ENCODE measurements around the gene SLC26A11. TPM values are rescaled to one million over a fixed set of nuclear protein-coding genes. Genes with fewer than 3 reads are reported as not detected.
A peak's percentile ranks its signal among the peaks of the same experiment; 100 is the strongest.

Gene SLC26A11
- total RNA-seq, 4 donors from 2014 or later, result 7.9 to 19.7 (median 13.7) TPM

- Histone ChIP-seq H3K27me3 (peaks cover 53% of the 10 kb centered on the region), H3K36me3 (no peaks in the 10 kb centered on the region), H3K4me3 (no peak overlapping the region), H3K9me3 (no peaks in the 10 kb centered on the region), H3K4me1 (peaks cover 0 to 22% (median 0%) of the 10 kb centered on the region in 3 donors), H3K27ac (no peak overlapping the region)
- 70% methylated on average over 2 of the region's 23 CpGs; no CpG with 5 or more reads in 1 of the 2 donors for WGBS, 2 donors (ENCODE audit: low coverage in 1 of 2)
- TF ChIP-seq EP300 (IDR thresholded peaks at IDR 0.05) (no peak), POLR2AphosphoS5 (IDR thresholded peaks at IDR 0.05) (no peak), CTCF (IDR thresholded peaks at IDR 0.05) (no peak), POLR2A (IDR thresholded peaks at IDR 0.05) (no peak)
- no peak for ATAC-seq
Measured at GRCh38 chr17:80189611-80190010, 30.6 kb upstream of the SLC26A11 start.

GRCh38 chr17:80190716-80191115 is 29.5 kb upstream of the SLC26A11 start:
- no peaks in the 10 kb centered on the region for H3K36me3 ChIP-seq
- TF ChIP-seq EP300 (IDR thresholded peaks at IDR 0.05) (no peak), CTCF (IDR thresholded peaks at IDR 0.05) (no peak), POLR2AphosphoS5 (IDR thresholded peaks at IDR 0.05) (no peak), POLR2A (IDR thresholded peaks at IDR 0.05) (no peak)
- 90% methylated on average over 5 of the region's 10 CpGs; no CpG with 5 or more reads in 1 of the 2 donors for WGBS, 2 donors (ENCODE audit: low coverage in 1 of 2)

GRCh38 chr17:80191192-80191591 is 29.0 kb upstream of the SLC26A11 start:
- ATAC-seq, result no peak
- H3K9me3 ChIP-seq, result no peaks in the 10 kb centered on the region
- H3K27ac ChIP-seq, result no peak overlapping the region
- peaks cover 0 to 22% (median 0%) of the 10 kb centered on the region in 3 donors for H3K4me1 ChIP-seq
- TF ChIP-seq POLR2AphosphoS5 (IDR thresholded peaks at IDR 0.05) (no peak), CTCF (IDR thresholded peaks at IDR 0.05) (no peak), EP300 (IDR thresholded peaks at IDR 0.05) (no peak), POLR2A (IDR thresholded peaks at IDR 0.05) (no peak)
- 80 to 100% methylated on average over 1 of the region's 20 CpGs for WGBS, 2 donors (ENCODE audit: low coverage in 1 of 2)
- H3K36me3 ChIP-seq, result no peaks in the 10 kb centered on the region
- peaks cover 69% of the 10 kb centered on the region for H3K27me3 ChIP-seq
- no peak overlapping the region for H3K4me3 ChIP-seq

More at GRCh38 chr17:80190716-80191115, 29.5 kb upstream of the SLC26A11 start:
- Histone ChIP-seq H3K9me3 (no peaks in the 10 kb centered on the region), H3K27me3 (peaks cover 64% of the 10 kb centered on the region), H3K4me3 (no peak overlapping the region), H3K27ac (no peak overlapping the region), H3K4me1 (peaks cover 0 to 22% (median 0%) of the 10 kb centered on the region in 3 donors)
- ATAC-seq, result no peak

GRCh38 chr17:80191865-80192661 is 28.2 kb upstream of the SLC26A11 start:
- H3K4me3 ChIP-seq, result no peak overlapping the region
- no peaks in the 10 kb centered on the region for H3K9me3 ChIP-seq
- peak; percentile 19 for ATAC-seq
- TF ChIP-seq POLR2AphosphoS5 (IDR thresholded peaks at IDR 0.05) (no peak), CTCF (IDR thresholded peaks at IDR 0.05) (no peak), EP300 (IDR thresholded peaks at IDR 0.05) (no peak)
- H3K27me3 ChIP-seq, result peaks cover 77% of the 10 kb centered on the region
- peaks cover 0 to 22% (median 0%) of the 10 kb centered on the region in 3 donors for H3K4me1 ChIP-seq
- no peak overlapping the region for H3K27ac ChIP-seq
- no peaks in the 10 kb centered on the region for H3K36me3 ChIP-seq
- 30 to 51% methylated on average over 14 to 23 of the region's 29 CpGs for WGBS, 2 donors (ENCODE audit: low coverage in 1 of 2)

- ATAC-seq, result no peak
Measured at GRCh38 chr17:80195141-80195540, 25.1 kb upstream of the SLC26A11 start.

More at GRCh38 chr17:80195141-80195540, 25.1 kb upstream of the SLC26A11 start:
- no peak overlapping the region for H3K27ac ChIP-seq
- peaks cover 0 to 13% (median 0%) of the 10 kb centered on the region in 3 donors for H3K4me1 ChIP-seq
- no peaks in the 10 kb centered on the region for H3K36me3 ChIP-seq
- peaks cover 61% of the 10 kb centered on the region for H3K27me3 ChIP-seq
- WGBS, 2 donors (ENCODE audit: low coverage in 1 of 2), result 60 to 67% methylated on average over 1 to 3 of the region's 14 CpGs
- H3K4me3 ChIP-seq, result no peak overlapping the region
- no peak for TF ChIP-seq CTCF (IDR thresholded peaks at IDR 0.05)
- no peak for TF ChIP-seq POLR2AphosphoS5 (IDR thresholded peaks at IDR 0.05)
- no peak for TF ChIP-seq EP300 (IDR thresholded peaks at IDR 0.05)
- TF ChIP-seq POLR2A (IDR thresholded peaks at IDR 0.05), result no peak
- H3K9me3 ChIP-seq, result no peaks in the 10 kb centered on the region

Data from gastroesophageal sphincter (tissue), 4 donors.